ENCODE results near the gene RNU5D-1. TPM values are rescaled to one million over a fixed set of nuclear protein-coding genes. Genes with fewer than 3 reads are reported as not detected.

The RNU5D-1 gene
- total and polyA plus RNA-seq, 10 of the 15 experiments (the other 5 are each of a cell fraction or from before 2014, with no cell fraction given), result not detected

DNA sequence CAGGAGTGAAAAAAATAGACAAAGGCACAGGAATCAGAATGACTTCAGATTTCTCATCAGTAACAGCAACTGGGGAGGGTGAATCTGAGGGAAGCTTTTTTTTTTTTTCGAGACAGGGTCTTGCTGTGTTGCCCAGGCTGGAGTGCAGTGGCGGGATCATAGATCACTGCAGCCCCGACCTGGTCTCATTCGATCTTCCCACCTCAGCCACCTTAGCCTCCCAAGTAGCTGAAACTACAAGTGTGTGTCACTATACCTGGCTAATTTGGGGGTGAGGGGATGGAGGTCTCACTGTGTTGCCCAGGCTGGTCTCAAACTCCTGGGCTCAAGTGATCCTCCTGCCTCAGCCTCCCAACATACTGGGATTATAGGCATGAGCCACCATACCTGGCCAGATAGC, 45.8 kb downstream of the RNU5D-1 start:
- no TSS peak for BruUV-seq (replicated peaks)
- peak overlapping the region; percentile 77 for H3K27ac ChIP-seq (ENCODE audit: control insufficient read depth, insufficient read depth)

More for the DNA sequence above, 45.8 kb downstream of the RNU5D-1 start:
- H3K4me1 ChIP-seq (ENCODE audit: control insufficient read depth, insufficient read depth, low read length), result peaks cover 20% of the 10 kb centered on the region
- no peak for FAIRE-seq
- ChIA-PET POLR2A (interaction anchor here (0.9 to 2.8 kb wide), 3 partner anchors 8 to 37 kb away, joined by 3 to 29 read pairs (median 4); partner anchors contain the start of genes ARMH1 and TMEM53), CTCF (interaction anchor here (0.7 to 3.1 kb wide), 6 partner anchors 11 to 33 kb away, joined by 3 to 17 read pairs (median 4); partner anchors contain the start of genes ARMH1 and TMEM53), RAD21 (ENCODE audit: unreplicated experiment) (interaction anchor here (0.8 to 1.7 kb wide), 2 partner anchors 13 to 33 kb away, joined by 3 to 6 read pairs; no protein-coding TSS in a partner anchor), SMC1A (ENCODE audit: uncharacterized antibody, unreplicated experiment) (interaction anchor here (1.6 to 2.6 kb wide), 3 partner anchors 11 to 37 kb away, joined by 8 to 15 read pairs (median 14); partner anchors contain the start of genes ARMH1 and TMEM53)
- H3K36me3 ChIP-seq (ENCODE audit: control insufficient read depth in 2 of 2, insufficient read depth in 2 of 2, low read length in 1 of 2), result no peaks in the 10 kb centered on the region
- intact Hi-C loops (cut with micrococcal nuclease; ENCODE audit: unreplicated experiment), result no loop called here
- H3K79me2 ChIP-seq (ENCODE audit: control insufficient read depth, insufficient read depth, low read length), result no peaks in the 10 kb centered on the region
- H3K9me3 ChIP-seq (replicated peaks; ENCODE audit: control insufficient read depth, insufficient read depth, low read length), result no peaks in the 10 kb centered on the region
- H4K20me1 ChIP-seq (ENCODE audit: control insufficient read depth, insufficient read depth), result no peaks in the 10 kb centered on the region
- 0 out of 2 replicates have a peak overlapping the region, but pooled peaks have one; percentile 50 for H3K4me2 ChIP-seq (ENCODE audit: control insufficient read depth, insufficient read depth)
- H3K9ac ChIP-seq (ENCODE audit: control insufficient read depth, insufficient read depth, low read length), result no peak overlapping the region; the same call in 1 of the 2 replicates
- no peak for ATAC-seq
- no peaks in the 10 kb centered on the region for H3K27me3 ChIP-seq (replicated peaks in 1 of 2; ENCODE audit: control insufficient read depth in 2 of 2, insufficient read depth in 2 of 2, low read length in 1 of 2)
- no peak for DNase-seq (ENCODE audit: low read depth, low spot score)
- in situ Hi-C loops (cut with MboI), result no loop called here
- WGBS (ENCODE audit: insufficient coverage, insufficient replicate concordance, low lambda C conversion rate, missing lambda C conversion rate), result 75% methylated on average over 4 of the region's 4 CpGs
- TF ChIP-seq KAT2A (conservative IDR thresholded peaks at IDR 0.05; ENCODE audit: control insufficient read depth, low read depth, low read length), result no peak
- TF ChIP-seq KLF5 (IDR thresholded peaks at IDR 0.05; ENCODE audit: partially characterized antibody), result no peak
- no peak for TF ChIP-seq POU2F2 (IDR thresholded peaks at IDR 0.05; ENCODE audit: borderline replicate concordance, low read depth, low read length)
- no peak for TF ChIP-seq KDM1A (IDR thresholded peaks at IDR 0.05; ENCODE audit: borderline replicate concordance)
- TF ChIP-seq, protein P1, sequence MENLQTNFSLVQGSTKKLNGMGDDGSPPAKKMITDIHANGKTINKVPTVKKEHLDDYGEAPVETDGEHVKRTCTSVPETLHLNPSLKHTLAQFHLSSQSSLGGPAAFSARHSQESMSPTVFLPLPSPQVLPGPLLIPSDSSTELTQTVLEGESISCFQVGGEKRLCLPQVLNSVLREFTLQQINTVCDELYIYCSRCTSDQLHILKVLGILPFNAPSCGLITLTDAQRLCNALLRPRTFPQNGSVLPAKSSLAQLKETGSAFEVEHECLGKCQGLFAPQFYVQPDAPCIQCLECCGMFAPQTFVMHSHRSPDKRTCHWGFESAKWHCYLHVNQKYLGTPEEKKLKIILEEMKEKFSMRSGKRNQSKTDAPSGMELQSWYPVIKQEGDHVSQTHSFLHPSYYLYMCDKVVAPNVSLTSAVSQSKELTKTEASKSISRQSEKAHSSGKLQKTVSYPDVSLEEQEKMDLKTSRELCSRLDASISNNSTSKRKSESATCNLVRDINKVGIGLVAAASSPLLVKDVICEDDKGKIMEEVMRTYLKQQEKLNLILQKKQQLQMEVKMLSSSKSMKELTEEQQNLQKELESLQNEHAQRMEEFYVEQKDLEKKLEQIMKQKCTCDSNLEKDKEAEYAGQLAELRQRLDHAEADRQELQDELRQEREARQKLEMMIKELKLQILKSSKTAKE (IDR thresholded peaks at IDR 0.05; ENCODE audit: low read depth, poor library complexity, severe bottlenecking), result no peak
- TF ChIP-seq CBX3 (IDR thresholded peaks at IDR 0.05; ENCODE audit: borderline replicate concordance, low read depth), result no peak
- no peak overlapping the region for H3K4me3 ChIP-seq
- no peak overlapping the region for H2AFZ ChIP-seq (ENCODE audit: control insufficient read depth, low read depth, low read length)
